BLaER1 (cell line): ENCODE measurements around the gene MADCAM1.

Experiments used
- H3K27ac ChIP-seq: shearing (Covaris generic); formaldehyde crosslinking; 2 replicates; pipeline ENCODE4 v1.8.1; 2022
- H3K27me3 ChIP-seq: shearing (Covaris generic); formaldehyde crosslinking; 2 replicates; pipeline ENCODE4 v1.8.1; 2022
- H3K36me3 ChIP-seq: shearing (Covaris generic); formaldehyde crosslinking; 2 replicates; pipeline ENCODE4 v1.8.1; 2022
- H3K4me1 ChIP-seq: shearing (Covaris generic); formaldehyde crosslinking; 2 replicates; pipeline ENCODE4 v1.8.1; 2022
- H3K4me2 ChIP-seq: shearing (Covaris generic); formaldehyde crosslinking; 2 replicates; pipeline ENCODE4 v1.8.1; 2022
- H3K4me3 ChIP-seq: shearing (Covaris generic); formaldehyde crosslinking; 2 replicates; pipeline ENCODE4 v1.8.1; 2022
- H3K9ac ChIP-seq: shearing (Covaris generic); formaldehyde crosslinking; 2 replicates; pipeline ENCODE4 v1.8.1; 2022
- H3K9me3 ChIP-seq: shearing (Covaris generic); formaldehyde crosslinking; 2 replicates; pipeline ENCODE4 v1.8.1; 2022
- H4K20me1 ChIP-seq: shearing (Covaris generic); formaldehyde crosslinking; 2 replicates; pipeline ENCODE4 v1.8.1; 2022
- Cebpa-rat ChIP-seq: shearing (Covaris generic); IDR thresholded peaks from 2 replicates; pipeline ENCODE4 v1.8.1; 2022

MADCAM1 gene

DNA sequence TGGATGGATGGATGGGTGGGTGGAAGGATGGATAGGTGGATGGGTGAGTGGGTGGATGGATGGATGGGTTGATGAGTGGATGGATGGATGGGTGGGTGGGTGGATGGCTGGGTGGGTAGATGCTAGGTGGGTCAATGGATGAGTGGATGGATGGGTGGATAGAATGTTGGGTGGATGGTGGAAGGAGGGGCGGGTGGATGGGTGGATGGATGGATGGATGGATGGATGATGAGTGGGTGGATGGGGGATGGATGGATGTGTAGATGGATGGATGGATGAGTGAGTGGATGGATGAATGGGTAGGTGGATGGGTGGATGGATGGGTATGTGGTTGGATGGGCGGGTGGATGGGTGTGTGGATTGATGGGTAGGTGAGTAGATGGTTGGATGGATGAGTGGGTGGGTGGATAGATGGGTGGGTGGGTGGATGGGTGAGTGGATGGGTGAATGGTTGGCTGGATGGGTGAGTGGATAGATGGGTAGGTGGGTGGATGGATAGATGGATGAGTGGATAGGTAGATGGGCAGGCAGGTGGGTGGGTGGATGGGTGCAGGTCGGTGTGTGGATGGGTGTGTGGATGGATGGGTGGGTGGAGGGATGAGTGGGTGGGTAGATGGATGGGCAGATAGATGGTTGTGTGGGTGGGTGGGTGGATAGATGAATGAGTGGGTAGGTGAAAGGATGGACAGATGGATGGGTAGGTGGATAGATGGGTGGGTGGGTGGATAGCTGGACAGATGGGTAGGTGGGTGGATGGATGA, 31.1 kb upstream of the MADCAM1 start:
- no peak overlapping the region for H3K9ac ChIP-seq
- peaks cover 20% of the 10 kb centered on the region for H3K9me3 ChIP-seq
- no peak overlapping the region for H3K4me3 ChIP-seq
- peaks cover 17% of the 10 kb centered on the region for H3K4me1 ChIP-seq
- H3K27ac ChIP-seq: no peak overlapping the region
- no peak overlapping the region for H3K4me2 ChIP-seq
- TF ChIP-seq Cebpa-rat: no peak
- H3K36me3 ChIP-seq: no peaks in the 10 kb centered on the region
- H3K27me3 ChIP-seq: no peaks in the 10 kb centered on the region
- no peaks in the 10 kb centered on the region for H4K20me1 ChIP-seq

DNA sequence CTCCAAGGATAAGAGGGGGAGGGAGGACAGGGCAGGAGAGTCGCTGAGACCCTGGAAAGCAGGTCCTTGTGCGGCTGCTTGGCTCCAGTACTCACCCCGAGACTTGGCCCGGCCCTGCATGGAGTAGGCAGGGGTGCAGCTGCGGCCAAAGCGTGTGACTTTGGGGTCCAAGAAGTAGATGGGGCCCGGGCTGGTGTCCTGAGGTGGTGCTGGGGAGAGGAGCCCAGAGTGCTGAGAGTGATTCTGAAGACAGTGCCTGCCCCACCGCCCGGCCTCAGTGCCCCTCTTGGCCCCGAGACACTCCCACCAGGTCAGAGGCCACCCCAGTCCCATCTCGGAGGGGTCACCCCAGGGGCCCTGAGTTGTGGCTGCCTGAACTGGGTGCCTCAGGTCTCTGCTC, 28.7 kb upstream of the MADCAM1 start:
- H3K4me3 ChIP-seq: no peak overlapping the region
- H3K9me3 ChIP-seq: peaks cover 13% of the 10 kb centered on the region
- no peaks in the 10 kb centered on the region for H3K27me3 ChIP-seq
- no peak for TF ChIP-seq Cebpa-rat
- no peak overlapping the region for H3K4me2 ChIP-seq
- peaks cover 17% of the 10 kb centered on the region for H3K4me1 ChIP-seq
- H3K9ac ChIP-seq: no peak overlapping the region
- no peaks in the 10 kb centered on the region for H4K20me1 ChIP-seq
- H3K27ac ChIP-seq: no peak overlapping the region
- no peaks in the 10 kb centered on the region for H3K36me3 ChIP-seq

DNA sequence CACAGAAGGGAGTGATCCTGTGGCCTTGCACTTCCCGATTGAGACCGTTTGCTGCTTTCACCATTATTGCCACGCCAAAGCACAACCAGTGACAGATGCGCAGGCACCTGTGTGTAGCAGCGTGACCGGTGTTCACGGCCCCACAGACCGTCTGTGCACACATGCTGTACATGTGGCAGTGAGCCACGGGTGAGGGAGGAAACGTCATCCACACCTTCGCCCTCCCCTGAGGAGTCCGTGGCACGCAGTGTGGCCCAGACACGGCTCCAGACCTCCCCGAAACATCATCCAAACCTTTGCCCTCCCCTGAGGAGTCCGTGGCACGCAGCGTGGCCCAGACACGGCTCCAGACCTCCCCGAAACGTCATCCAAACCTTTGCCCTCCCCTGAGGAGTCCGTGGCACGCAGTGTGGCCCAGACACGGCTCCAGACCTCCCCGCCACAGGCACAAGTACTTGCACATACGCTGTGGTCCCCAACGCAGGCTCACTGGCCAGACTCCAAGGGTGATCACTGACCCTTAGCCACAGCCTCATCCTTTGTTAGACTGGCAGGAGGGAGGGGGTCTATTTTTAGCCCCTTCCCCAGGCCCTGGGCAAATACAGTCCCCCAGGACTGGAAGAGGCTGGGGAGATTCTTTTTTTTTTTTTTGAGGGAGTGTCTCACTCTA, 27.6 kb upstream of the MADCAM1 start:
- H3K27ac ChIP-seq: no peak overlapping the region
- peak overlapping the region; percentile 49 for H3K4me2 ChIP-seq
- no peak for TF ChIP-seq Cebpa-rat

DNA sequence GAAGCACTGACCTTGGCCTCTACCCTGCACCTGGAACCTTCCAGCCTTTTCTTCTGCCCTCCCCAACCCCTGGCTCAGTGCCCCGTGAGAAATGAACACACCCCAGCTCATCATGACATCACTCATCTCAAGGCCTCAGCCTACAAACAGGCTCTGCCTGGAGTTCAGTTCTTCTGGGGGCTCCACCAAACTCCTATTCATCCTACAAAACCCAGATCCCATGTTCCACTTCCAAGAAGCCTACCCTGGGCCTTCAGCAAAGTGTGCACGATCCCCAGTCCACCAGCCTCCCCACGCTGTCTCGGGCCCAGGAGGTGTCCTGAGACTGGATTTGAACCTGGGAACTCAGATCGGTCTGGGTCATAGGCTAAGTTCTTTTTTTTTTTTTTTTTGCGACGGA, 26.5 kb upstream of the MADCAM1 start:
- H4K20me1 ChIP-seq: no peaks in the 10 kb centered on the region
- H3K27ac ChIP-seq: no peak overlapping the region
- TF ChIP-seq Cebpa-rat: no peak
- no peak overlapping the region; the same call in 1 of the 2 replicates for H3K4me2 ChIP-seq
- no peaks in the 10 kb centered on the region for H3K9me3 ChIP-seq
- H3K9ac ChIP-seq: no peak overlapping the region
- no peak overlapping the region for H3K4me3 ChIP-seq
- H3K36me3 ChIP-seq: no peaks in the 10 kb centered on the region
- H3K27me3 ChIP-seq: no peaks in the 10 kb centered on the region
- peaks cover 17% of the 10 kb centered on the region for H3K4me1 ChIP-seq

More for the DNA sequence above, 27.6 kb upstream of the MADCAM1 start:
- Histone ChIP-seq H4K20me1 (no peaks in the 10 kb centered on the region), H3K4me3 (no peak overlapping the region), H3K27me3 (no peaks in the 10 kb centered on the region), H3K4me1 (peaks cover 17% of the 10 kb centered on the region), H3K9me3 (peaks cover 7% of the 10 kb centered on the region), H3K9ac (no peak overlapping the region), H3K36me3 (no peaks in the 10 kb centered on the region)

DNA sequence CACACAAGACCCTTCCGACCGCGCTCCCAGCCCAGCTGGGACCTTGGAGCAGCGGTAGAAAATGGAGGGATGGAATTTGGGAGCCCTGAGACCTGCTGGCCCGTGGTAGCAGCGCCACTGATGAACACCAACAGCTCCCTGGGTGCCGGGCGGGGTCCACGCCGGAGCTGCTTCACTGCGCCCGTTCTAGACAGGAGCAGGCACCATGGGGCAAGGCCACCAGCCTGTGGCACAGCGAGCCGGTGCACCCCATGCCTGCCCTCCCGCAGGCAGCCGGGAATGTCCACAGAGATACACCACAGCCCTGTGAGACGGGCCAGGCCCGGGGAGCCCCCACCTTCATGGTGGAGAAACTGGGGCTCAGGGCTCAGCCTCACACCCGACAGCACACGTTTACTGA, 25.6 kb upstream of the MADCAM1 start:
- Histone ChIP-seq H3K4me2 (no peak overlapping the region), H3K9ac (no peak overlapping the region), H3K4me1 (peaks cover 17% of the 10 kb centered on the region), H3K27ac (no peak overlapping the region), H3K9me3 (no peaks in the 10 kb centered on the region), H3K27me3 (no peaks in the 10 kb centered on the region), H4K20me1 (no peaks in the 10 kb centered on the region), H3K36me3 (no peaks in the 10 kb centered on the region), H3K4me3 (no peak overlapping the region)
- TF ChIP-seq Cebpa-rat: no peak

DNA sequence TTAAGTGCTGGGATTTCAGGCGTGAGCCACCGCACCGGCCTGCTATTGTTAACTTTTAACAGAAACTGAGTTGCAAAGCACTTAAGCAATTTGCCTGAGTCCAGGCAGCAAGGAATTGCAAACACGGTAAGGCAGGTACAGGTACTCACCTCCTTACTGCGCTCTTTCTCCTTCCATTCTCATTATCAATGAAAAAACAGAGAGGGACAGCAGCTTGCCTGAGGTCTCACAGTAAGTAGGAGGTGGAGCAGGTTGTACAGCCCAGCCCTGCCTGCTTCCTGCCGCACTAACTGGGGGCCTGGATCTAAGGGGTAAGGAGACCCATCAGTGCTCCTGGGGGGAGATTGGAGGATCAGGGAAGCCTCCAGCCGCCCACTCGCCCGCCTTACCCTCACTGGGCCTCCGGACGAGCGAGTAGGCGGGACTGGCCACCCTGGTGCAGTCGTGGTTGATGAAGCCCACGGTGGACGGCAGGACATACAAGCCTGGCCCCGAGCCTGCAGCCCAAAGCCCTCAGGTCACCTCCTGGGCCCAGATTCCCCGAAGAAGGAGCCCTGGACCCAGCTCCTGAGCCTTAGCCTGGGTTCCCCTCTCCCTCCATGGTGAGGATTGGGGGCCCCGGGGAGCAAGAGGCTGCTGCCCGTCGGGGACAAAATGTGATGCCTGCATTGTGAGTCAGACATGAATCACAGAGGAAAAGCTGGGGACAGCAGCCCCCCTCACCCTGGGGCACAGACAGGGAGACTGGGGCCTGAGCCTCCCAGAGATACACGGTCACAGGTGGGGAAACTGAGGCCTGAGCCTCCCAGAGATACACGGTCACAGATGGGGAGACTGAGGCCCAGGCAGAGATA, 24.1 kb upstream of the MADCAM1 start:
- no peaks in the 10 kb centered on the region for H3K9me3 ChIP-seq
- H3K36me3 ChIP-seq: no peaks in the 10 kb centered on the region
- H3K4me1 ChIP-seq: peaks cover 17% of the 10 kb centered on the region
- no peak overlapping the region for H3K4me3 ChIP-seq
- no peak overlapping the region for H3K9ac ChIP-seq
- no peaks in the 10 kb centered on the region for H3K27me3 ChIP-seq
- H4K20me1 ChIP-seq: no peaks in the 10 kb centered on the region
- H3K4me2 ChIP-seq: no peak overlapping the region
- no peak overlapping the region for H3K27ac ChIP-seq
- TF ChIP-seq Cebpa-rat: no peak

DNA sequence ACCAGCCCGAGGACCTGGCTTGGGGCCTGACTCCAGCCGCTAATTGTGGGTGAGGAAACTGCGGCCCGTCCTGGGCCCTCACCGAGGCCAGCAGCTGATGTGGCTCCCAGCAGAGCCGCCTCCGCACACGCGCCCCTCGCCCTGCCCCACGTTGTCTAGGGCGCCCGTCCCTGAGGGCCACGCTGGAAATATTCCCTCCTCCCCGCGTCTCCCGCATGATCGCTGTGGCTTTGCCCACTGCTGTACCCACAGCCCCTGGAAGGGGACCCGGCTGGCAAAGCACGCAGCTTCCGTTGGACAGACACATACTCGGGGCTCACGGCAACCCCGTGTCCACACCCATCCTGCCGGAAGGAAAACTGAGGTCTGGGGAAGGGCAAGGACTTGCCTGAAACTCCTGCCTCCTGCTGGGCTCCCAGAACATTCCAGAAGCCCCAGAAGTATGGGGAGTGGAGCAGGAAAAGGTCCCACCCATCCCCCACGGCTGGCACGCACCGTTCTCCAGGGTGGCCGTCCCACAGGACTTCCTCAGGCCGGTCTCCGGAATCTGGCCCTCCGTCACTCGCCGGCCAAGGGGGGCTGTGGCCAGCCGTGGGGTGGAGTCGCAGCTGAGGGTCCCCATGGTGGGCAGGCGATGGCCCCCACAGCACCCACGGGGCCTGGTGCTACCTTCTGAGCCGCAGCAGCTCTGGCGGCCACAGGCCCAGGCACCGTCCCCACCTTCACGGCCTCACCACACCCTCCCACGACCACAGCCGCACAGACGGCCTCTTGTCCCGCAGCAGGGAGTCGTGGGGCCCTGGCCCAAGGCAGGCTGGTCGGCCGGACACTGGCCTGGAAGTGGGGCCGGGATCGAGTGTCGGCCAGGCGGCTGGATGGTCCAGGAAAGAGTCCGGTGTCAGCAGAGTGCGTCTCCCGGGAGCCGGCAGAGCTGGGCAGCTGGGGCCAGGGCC, 21.9 kb upstream of the MADCAM1 start:
- Histone ChIP-seq H3K27ac (no peak overlapping the region), H3K4me1 (peaks cover 6% of the 10 kb centered on the region), H4K20me1 (no peaks in the 10 kb centered on the region), H3K36me3 (no peaks in the 10 kb centered on the region), H3K27me3 (no peaks in the 10 kb centered on the region), H3K4me3 (no peak overlapping the region), H3K4me2 (no peak overlapping the region), H3K9ac (no peak overlapping the region), H3K9me3 (no peaks in the 10 kb centered on the region)
- TF ChIP-seq Cebpa-rat: no peak

DNA sequence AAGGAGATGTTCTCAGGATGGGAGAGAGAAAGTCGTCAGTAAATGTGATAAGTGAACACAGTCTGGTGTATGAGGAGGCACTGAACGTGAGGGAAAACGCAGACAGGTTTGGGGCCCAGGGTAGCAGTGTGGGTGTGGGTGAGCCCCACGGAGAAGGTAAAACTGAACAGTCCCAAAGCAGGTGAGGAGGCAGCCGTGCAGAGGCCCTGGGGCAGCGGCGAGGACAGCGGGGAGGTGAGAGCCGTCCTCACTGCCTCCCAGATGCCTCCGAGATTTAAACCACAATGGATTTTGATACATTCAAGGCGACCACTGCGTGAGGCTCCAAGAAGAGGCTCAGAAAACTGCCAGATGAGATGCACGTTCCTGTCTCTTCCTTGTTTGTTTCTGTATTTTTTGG, 20.9 kb upstream of the MADCAM1 start:
- H3K36me3 ChIP-seq: no peaks in the 10 kb centered on the region
- H3K4me3 ChIP-seq: no peak overlapping the region
- peaks cover 5% of the 10 kb centered on the region for H3K9me3 ChIP-seq
- H3K4me1 ChIP-seq: no peaks in the 10 kb centered on the region
- H3K27ac ChIP-seq: no peak overlapping the region
- H3K9ac ChIP-seq: no peak overlapping the region
- no peak for TF ChIP-seq Cebpa-rat
- no peak overlapping the region for H3K4me2 ChIP-seq
- no peaks in the 10 kb centered on the region for H3K27me3 ChIP-seq
- no peaks in the 10 kb centered on the region for H4K20me1 ChIP-seq

DNA sequence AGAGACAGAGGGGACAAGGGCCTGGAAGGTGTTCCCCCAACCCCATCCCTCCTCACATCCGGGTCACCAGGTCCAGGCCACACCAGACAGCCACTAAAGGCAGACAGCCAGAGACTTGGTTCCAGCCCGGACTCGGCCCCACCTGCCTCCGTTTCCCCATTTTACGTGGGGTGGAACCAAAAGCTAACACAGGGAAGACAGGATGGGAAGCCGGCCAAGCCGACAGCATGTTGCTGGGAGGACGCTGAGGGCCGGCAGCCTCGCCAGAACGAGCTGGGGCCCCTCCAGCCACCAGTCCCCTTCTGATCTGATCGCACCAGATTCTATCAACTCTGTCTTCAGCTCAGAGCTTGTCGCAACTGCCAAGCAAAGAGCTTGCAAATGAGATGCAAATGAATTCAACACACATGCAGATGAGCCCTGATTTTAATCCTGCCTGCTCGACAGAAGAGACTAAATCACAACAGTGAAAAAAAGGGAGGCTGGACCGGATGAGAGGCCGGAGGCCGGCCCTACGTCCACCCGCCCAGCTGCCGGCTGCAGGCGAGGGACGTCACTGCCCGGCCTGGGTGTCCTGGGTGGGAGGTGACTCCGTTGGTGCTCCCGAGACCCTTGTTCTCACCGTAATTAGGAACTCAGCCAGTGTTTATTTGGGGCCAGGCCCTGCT, 17.9 kb upstream of the MADCAM1 start:
- Histone ChIP-seq H3K9ac (no peak overlapping the region), H3K9me3 (peaks cover 25% of the 10 kb centered on the region), H3K27me3 (no peaks in the 10 kb centered on the region), H3K27ac (no peak overlapping the region), H3K4me2 (no peak overlapping the region), H3K4me3 (no peak overlapping the region), H4K20me1 (no peaks in the 10 kb centered on the region), H3K4me1 (no peaks in the 10 kb centered on the region), H3K36me3 (no peaks in the 10 kb centered on the region)
- no peak for TF ChIP-seq Cebpa-rat
